VCaP (cell line): ENCODE data around the gene HSD17B1.

Source experiments
- H3K27ac ChIP-seq: fragments of 450-650 bp; 2 replicates; pipeline ENCODE4 v1.5.1; 2017
- CTCF ChIP-seq: fragments of 450-650 bp; conservative IDR thresholded peaks from 2 replicates; pipeline ENCODE4 v1.5.1; 2017; ENCODE audit warnings: mild to moderate bottlenecking, moderate library complexity

HSD17B1 gene

GRCh38 chr17:42577140-42577531 is 24.4 kb downstream of the HSD17B1 start:
- H3K27ac ChIP-seq = peak overlapping the region; percentile 81
- TF ChIP-seq CTCF = no peak

- peak within 1 kb of the TSS; percentile 81 for H3K27ac ChIP-seq
- TF ChIP-seq CTCF = peak; percentile 27
These were observed 25.0 kb downstream of the HSD17B1 start, which contains the start of gene PSMC3IP for GRCh38 chr17:42577532-42578281. Gene PSMC3IP (minus strand): TSS chr17:42577729. CDS start chr17:42577686, 43 bp downstream.

GRCh38 chr17:42578282-42578869 is 25.7 kb downstream of the HSD17B1 start:
- H3K27ac ChIP-seq = peak overlapping the region; percentile 81
- TF ChIP-seq CTCF = peak; percentile 69

- H3K27ac ChIP-seq = no peak overlapping the region
- TF ChIP-seq CTCF = no peak
These were observed 27.2 kb downstream of the HSD17B1 start for GRCh38 chr17:42579794-42580551.

- TF ChIP-seq CTCF = no peak
- no peak overlapping the region for H3K27ac ChIP-seq
These were observed 29.1 kb downstream of the HSD17B1 start for GRCh38 chr17:42581744-42582270.

GRCh38 chr17:42584880-42585279 is 32.2 kb downstream of the HSD17B1 start:
- TF ChIP-seq CTCF = no peak
- no peak overlapping the region for H3K27ac ChIP-seq

GRCh38 chr17:42585353-42585752 is 32.6 kb downstream of the HSD17B1 start:
- no peak overlapping the region for H3K27ac ChIP-seq
- TF ChIP-seq CTCF = no peak
